H1 (cell line): ENCODE measurements around the gene ZBTB40.

Experiments
- CEBPB ChIP-seq: IDR thresholded peaks from 2 replicates; pipeline ENCODE4 v1.6.1; 2012; ENCODE audit warnings: low read depth, low read length
- CHD2 ChIP-seq: IDR thresholded peaks from 2 replicates; pipeline ENCODE4 v1.6.1; 2012; ENCODE audit warnings: low read length, improper control_type of control experiment
- CTCF ChIP-seq, 3 experiments: IDR thresholded peaks; 1 replicate in 2 of 3; 2 replicates in 1 of 3; pipeline versions ENCODE4 v1.5.1 to v1.6.1; 2011; ENCODE audit warnings: low read length in 3 of 3, mild to moderate bottlenecking in 3 of 3, inconsistent platforms in 2 of 3, low read depth in 1 of 3, moderate library complexity in 1 of 3; ENCODE audit not compliant: insufficient read depth in 1 of 3; ENCODE audit errors: control extremely low read depth in 1 of 3
- EP300 ChIP-seq, 2 experiments: IDR thresholded peaks; 1 replicate in 1 of 2; 2 replicates in 1 of 2; pipeline ENCODE4 v1.6.1; 2011 to 2012; ENCODE audit warnings: low read depth in 2 of 2, low read length in 2 of 2, mild to moderate bottlenecking in 2 of 2, borderline replicate concordance in 1 of 2, inconsistent platforms in 1 of 2, moderate library complexity in 1 of 2
- NRF1 ChIP-seq: IDR thresholded peaks from 2 replicates; pipeline ENCODE4 v1.6.1; 2011; ENCODE audit warnings: mild to moderate bottlenecking, low read depth, low read length, improper control_type of control experiment
- POLR2A ChIP-seq, 2 experiments: IDR thresholded peaks; 1 replicate in 1 of 2; 2 replicates in 1 of 2; pipeline ENCODE4 v1.6.1; 2011; ENCODE audit warnings: low read depth in 2 of 2, low read length in 2 of 2, mild to moderate bottlenecking in 2 of 2; ENCODE audit errors: control extremely low read depth in 1 of 2
- RFX5 ChIP-seq: IDR thresholded peaks from 2 replicates; pipeline ENCODE4 v1.6.1; 2011; ENCODE audit warnings: low read depth, low read length, improper control_type of control experiment, borderline replicate concordance
- YY1 ChIP-seq: IDR thresholded peaks from 2 replicates; pipeline ENCODE4 v1.6.1; 2011; ENCODE audit warnings: low read depth, mild to moderate bottlenecking, low read length
- ZNF274 ChIP-seq: IDR thresholded peaks from 2 replicates; pipeline ENCODE4 v1.7.0; 2012; ENCODE audit warnings: low read length, borderline replicate concordance; ENCODE audit errors: extremely low read depth

- TF ChIP-seq CEBPB: no peak
- TF ChIP-seq CTCF (IDR thresholded peaks at IDR 0.05; ENCODE audit: control extremely low read depth in 1 of 3, insufficient read depth in 1 of 3, low read depth in 1 of 3, low read length in 3 of 3): no peak
- no peak for TF ChIP-seq POLR2A (IDR thresholded peaks at IDR 0.05; ENCODE audit: control extremely low read depth in 1 of 2, low read depth in 2 of 2, low read length in 2 of 2)
- TF ChIP-seq CHD2: no peak
- no peak for TF ChIP-seq NRF1
- TF ChIP-seq ZNF274: no peak
- no peak for TF ChIP-seq EP300 (IDR thresholded peaks at IDR 0.05; ENCODE audit: borderline replicate concordance in 1 of 2, low read depth in 2 of 2, low read length in 2 of 2)
- no peak for TF ChIP-seq RFX5
- TF ChIP-seq YY1: no peak
Measured at GRCh38 chr1:22472596-22472995, 20.9 kb downstream of the ZBTB40 start.
